ENCODE results near the gene CHD1L. TPM values are rescaled to one million over a fixed set of nuclear protein-coding genes. Genes with fewer than 3 reads are reported as not detected.
A peak's percentile ranks its signal among the peaks of the same experiment; 100 is the strongest.
"Not testable (repeated sequence)": the region's sequence is repeated elsewhere in the genome, so short reads cannot be mapped to it uniquely, and the experiment has no call there.

CHD1L gene
- total RNA-seq, 1 donor from 2014 or later = 49.5 TPM

DNA sequence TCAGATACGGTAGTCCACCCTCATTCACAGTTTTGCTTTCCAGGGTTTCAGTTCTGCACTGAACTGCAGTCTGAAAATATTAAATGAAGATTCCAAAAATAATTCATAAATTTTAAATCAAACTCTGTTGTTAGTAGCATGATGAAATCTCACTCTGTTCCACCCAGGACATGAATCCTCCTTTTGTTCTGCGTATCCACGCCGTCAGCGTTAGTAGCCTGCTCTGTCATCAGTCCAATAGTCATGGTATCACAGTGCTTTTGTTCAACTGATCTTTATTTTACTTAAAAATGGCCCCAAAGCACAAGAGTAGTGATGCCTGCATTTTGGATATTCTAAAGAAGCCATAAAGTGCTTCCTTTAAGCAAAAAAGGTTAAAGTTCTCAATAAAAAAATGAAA lies 23.9 kb downstream of the CHD1L start:
- DNase-seq (ENCODE audit: low read depth, low spot score) = no peak

DNA sequence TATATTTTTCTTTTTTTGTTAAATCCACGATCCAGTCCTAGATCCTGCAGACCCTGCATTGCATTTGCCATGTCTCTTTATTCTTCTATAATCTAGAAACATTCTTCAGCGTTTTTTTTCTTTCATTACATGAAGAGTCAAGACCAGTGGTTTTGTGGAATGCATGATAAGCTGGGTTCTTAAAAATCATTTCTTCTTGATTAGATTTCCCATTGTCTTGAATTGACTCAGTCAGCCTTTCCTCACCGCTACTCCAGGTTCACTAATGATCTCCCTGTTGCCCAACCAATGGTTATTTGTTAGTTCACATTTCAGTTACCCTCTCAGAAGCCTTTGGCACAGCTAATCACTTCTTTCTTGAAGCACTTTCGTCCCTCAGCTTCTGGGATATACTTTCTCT lies 25.2 kb downstream of the CHD1L start:
- DNase-seq (ENCODE audit: low read depth, low spot score) = no peak

DNA sequence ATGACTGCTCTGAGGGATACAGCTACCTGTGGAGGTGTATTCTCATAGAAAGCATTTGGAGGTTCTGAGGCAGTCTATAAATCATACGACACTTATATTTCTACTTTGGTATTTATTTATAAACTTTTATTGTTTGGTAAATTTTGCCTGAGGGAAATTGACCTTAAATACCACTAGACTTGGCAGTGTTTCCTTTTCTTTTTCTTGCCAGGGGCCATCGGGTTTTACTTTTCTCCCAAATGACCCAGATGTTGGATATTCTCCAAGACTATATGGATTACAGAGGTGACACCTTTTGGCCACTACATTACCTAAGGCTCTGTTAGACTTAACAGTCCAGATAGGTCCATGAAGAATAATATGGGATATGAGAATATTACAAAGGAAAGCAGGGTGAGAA lies 28.2 kb downstream of the CHD1L start:
- DNase-seq (ENCODE audit: low read depth, low spot score) = no peak

DNA sequence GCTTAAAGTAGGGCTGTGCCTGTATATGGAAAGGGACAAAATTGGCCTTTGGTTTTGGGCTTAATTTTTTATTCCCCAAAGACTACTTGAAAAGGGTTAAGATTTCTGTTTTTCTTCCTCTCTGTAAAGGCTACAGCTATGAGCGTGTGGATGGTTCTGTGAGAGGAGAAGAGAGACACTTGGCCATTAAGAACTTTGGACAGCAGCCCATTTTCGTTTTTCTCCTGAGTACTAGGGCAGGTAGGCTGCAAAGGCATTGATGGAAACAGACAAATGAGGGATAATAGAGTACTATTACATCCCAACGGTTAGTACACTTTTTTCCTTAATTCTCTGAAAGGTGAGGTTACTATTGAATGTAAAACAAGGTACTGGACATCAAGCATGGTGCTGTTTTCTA lies 29.6 kb downstream of the CHD1L start:
- no peak for DNase-seq (ENCODE audit: low read depth, low spot score)

DNA sequence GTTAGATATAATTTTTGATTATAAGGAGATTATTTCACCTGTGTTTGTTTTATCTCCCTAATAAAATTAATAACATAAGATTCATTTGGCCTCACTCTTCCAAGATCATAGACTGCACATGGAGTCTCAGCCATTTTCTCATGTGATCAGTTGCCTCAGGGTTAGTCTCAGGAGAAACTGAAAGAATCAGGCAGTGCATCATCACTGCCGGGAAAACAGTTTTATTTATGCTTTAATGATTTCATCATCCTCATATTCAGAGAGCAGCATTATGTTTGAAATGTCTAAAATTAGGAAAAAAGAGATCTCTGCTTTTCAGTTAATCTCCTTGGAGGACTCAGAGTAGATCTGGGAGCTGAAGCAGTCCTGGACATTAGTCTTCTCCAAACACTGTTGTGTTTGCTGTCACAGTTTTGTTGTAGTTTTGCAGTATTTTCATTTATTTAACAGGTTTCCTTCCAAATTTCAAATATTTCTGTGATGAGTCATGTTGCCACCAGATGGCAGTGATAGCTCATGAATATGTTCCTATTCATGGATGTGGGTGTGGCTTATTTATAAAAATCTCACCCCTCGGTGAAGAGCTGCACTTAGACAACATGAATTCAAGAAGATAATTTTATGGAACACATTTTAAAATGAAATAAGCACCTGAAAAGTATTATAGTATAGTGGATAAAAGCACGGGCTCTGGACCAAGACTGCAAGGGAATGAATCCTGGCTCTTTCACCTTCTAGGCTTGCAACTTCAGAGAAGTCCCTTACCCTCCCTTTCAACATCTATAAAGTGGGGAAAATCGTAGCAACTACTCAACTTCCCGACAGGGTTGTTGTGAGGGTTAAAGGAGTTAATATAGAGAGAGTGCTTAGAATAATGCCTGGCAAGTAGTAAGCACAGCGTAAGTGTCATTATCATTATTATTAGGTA lies 31.2 kb downstream of the CHD1L start:
- DNase-seq (ENCODE audit: low read depth, low spot score) = peak; percentile 44

DNA sequence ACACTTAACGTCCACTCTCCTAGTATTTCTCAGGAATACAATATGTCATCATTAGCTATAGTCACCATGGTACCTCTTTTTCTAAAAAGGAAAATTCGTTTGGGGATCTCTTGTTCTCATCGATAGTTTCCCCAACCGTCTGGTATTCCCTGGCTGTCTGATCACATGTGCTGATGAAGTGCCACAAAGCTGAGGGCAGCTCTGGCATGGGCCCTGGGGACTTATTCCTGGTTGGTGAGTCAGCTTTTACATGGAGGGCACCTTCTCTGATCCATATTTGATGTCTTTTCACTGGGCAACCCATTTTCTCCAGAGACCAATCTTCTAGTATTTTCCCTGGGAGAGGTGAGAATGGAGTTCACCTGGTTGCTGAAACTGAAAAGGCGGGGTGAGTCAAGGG lies 39.5 kb downstream of the CHD1L start:
- no peak for DNase-seq (ENCODE audit: low read depth, low spot score)

DNA sequence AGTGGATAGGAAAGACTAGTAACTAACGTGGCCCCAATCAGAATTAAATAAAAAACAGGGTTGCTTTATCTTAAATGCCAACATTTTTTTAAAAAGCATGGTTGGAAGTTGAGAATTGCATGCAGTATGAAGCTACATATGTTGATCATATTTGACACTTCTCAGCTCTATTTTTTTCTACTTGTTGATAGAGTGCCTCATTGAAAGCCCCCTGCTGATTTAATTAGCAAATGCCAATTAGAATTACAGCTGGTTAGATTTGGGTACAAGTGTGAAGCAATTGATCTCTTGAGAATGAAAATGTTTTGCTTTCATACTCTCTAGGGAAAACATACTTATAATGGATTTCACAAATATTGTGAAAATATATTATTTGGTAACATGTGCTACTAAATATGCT lies 40.5 kb downstream of the CHD1L start:
- no peak for DNase-seq (ENCODE audit: low read depth, low spot score)

DNA sequence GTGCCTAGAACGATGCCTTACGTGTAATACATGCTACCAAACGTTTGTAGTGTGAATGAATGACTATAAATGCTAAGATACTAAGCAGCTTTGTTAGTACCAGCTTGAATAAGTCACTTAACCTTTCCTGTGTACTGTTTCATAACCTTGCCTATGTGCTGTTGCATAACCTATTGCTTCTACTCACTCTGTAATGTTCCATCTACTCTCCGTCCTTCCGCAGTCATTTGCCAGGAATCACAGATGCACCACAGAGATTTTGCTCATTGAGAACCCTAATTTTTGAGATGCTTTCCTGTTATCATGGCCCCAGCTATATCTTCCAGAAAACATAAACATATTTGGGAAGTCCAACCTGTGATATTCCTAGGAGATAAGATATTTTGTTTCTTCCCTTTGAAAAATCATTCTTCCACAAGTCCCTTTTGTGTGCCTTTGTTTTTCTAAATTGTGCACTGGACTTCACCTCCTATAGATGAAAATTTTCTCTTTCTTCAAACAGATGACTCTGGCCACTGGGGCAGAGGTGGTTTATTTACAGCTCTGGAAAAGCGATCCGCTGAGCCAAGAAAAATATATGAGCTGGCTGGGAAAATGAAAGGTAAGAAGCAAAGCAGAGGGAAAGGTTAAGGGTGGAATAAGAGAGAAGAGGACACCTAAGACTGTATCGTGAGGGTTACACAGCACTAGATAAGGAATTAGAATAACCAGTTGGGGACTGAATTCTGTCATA lies 44.8 kb downstream of the CHD1L start:
- no peak for DNase-seq (ENCODE audit: low read depth, low spot score)

DNA sequence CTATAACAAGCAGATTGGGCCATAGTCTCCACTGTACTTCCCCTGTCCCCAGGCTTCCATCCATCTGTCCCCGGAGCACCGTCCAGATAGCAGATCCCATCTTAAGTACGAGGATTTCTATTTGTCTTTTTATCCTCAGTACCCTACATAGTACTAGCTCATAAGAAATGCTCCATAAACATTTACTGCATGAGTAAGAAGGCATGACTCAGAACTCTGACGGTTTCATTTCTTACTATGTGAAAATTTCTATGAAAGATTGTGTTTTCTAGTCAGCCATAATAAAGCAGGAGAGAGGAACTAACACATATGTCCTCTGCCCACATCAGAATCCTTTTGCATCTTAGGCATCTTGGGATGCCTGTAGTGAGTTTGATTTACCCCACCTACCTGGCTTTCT lies 49.5 kb downstream of the CHD1L start:
- DNase-seq (ENCODE audit: low read depth, low spot score) = no peak

DNA sequence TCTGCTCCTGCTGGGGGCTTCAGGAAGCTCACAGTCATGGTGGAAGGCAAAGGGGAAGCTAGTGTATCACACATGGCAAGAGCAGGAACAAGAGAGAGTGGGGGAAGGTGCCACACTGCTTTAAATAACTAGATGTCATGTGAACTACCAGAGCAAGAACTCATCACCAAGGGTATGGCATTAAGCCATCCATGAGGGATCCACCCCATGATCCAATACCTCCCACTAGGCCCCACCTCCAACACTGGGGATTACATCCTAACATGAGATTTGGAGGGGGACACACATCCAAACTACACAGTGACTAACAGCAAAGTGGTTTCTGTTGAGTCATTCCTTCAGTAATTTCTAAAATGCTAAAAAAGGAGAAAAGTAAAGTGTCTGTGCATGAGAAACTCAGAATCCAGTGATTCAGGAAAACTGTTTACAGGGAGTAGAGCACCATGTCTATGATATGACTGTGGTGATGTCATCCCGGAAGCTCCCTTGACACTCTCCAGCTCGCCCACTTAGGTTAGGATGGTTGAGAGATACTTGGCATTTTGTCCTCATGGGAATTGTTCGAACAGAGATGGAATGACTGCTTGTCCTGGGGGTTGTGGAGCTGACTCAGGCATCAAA lies 50.3 kb downstream of the CHD1L start:
- DNase-seq (ENCODE audit: low read depth, low spot score) = no peak

DNA sequence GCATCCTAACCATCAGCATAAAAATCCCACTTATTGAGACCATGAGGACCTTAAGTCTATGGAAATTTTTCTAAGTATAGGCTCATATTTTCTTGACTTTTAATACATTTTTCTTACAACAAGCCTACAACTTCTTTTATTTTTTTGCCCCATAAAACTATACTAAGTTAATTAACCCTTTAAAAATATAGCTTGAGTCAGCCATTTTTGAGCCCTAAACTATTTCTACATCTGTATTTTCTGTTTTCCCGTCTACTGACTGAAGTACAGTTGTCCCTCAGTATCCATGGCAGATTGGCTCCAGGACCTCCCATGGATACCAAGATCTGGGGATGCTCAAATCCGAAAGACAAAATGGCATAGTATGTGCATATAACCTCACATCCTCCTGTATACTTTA lies 55.0 kb downstream of the CHD1L start:
- no peak for DNase-seq (ENCODE audit: low read depth, low spot score)

DNA sequence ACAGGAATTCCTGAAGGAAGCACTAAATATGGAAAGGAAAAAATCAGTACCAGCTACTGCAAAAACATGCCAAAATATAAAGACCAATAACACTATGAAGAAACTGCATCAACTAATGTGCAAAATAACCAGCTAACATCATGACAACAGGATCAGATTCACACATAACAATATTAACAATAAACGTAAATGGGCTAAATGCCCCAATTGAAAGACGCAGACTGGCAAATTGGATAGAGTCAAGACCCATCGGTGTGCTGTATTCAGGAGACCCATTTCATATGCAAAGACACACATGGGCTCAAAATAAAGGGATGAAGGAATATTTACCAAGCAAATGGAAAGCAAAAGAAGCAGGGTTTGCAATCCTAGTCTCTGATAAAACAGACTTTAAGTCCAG lies 63.3 kb downstream of the CHD1L start:
- not testable (repeated sequence) for DNase-seq (ENCODE audit: low read depth, low spot score)

DNA sequence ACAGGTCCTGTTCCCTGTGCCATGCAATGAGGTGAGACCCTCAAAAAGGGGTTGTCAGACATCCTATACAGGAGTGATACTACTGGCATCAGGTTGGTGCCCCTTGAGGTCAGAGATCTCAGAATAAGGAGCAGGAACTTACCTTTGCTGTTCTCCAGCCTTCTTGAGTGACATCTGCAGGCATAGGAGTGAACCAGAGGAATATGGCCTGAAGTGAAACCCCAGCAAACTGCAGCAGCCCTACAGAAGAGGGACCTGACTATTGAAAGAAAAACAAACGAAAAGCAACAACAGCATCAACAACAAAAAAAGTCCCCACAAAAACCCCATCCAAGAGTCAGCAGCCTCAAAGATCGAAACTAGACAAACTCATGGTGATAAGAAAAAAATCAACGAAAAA lies 74.5 kb downstream of the CHD1L start:
- no peak for DNase-seq (ENCODE audit: low read depth, low spot score)

DNA sequence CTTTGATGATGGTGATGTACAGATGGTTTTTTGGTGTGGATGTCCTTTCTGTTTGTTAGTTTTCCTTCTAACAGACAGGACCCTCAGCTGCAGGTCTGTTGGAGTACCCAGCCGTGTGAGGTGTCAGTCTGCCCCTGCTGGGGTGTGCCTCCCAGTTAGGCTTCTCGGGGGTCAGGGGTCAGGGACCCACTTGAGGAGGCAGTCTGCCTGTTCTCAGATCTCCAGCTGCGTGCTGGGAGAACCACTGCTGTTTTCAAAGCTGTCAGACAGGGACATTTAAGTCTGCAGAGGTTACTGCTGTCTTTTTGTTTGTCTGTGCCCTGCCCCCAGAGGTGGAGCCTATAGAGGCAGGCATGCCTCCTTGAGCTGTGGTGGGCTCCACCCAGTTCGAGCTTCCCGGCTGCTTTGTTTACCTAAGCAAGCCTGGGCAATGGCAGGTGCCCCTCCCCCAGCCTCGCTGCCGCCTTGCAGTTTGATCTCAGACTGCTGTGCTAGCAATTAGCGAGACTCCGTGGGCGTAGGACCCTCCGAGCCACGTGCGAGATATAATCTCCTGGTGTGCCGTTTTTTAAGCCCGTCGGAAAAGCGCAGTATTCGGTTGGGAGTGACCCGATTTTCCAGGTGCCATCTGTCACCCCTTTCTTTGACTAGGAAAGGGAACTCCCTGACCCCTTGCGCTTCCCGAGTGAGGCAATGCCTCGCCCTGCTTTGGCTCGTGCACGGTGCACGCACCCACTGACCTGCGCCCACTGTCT lies 84.6 kb downstream of the CHD1L start:
- DNase-seq (ENCODE audit: low read depth, low spot score) = not testable (repeated sequence)

DNA sequence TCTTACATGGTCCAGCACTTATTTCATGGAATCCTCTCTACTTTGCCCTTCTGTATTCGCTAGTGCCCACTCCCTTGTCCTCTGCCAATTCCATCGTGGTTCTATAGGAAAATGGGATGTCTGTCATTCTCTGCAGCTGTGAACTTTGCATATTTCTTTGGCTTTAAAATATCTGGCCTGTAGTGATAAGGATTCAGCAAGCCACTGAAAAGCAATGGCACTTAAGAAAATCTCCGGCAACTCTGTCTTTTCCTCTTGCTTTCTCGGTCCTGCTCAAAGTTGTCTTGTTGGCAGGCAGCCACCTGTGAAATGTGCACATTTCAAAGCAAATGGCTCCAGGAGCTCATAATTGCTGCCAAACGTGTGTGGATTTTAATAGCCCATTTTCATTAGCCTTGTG lies 91.8 kb downstream of the CHD1L start:
- no peak for DNase-seq (ENCODE audit: low read depth, low spot score)

DNA sequence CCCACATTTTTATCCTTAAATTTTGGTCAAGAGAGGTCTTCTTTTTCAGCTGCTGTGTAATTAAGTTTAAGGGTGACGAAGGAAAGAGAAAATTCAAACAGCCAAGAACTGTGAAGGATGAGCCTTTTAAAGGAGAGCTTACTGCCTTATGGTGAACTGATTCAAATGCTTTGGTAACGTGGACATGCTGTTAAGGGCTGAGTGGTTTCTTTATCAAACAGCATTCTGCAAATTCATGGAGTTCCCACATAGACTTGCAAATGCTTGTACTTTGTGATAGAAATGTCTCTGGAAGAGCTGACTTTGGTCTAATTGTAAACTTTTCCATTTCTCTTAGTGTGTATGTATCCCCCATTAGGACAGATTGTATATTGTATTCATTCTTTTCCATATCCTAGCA lies 93.8 kb downstream of the CHD1L start:
- no peak for DNase-seq (ENCODE audit: low read depth, low spot score)

DNA sequence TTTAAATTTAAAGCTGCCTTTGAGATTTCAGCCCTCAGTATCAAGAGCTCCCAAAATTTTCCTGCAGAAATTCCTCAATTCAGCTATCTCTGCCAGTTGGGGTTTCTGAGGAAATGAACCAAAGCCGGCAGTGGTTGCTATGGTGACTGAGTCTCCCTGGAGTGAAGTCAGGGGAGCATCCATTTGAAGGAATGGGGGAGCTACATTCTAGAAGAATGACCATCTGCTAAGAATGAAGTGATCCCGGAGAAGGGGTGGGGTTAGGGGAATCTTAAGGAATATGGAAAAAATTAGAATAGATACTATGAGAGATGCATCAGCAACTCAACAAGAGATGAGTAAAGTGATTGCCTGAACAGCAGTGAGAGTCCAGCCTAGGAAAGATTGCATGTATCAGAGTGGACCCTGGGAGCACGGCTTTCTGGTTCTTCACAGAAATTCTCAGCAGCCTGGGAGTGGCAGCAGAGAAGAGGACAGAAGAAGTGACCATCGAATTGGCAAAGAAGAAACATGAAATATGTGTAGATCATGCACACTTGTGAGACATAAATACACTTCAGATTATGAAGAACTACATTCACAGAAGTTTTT lies 94.7 kb downstream of the CHD1L start:
- no peak for DNase-seq (ENCODE audit: low read depth, low spot score)

DNA sequence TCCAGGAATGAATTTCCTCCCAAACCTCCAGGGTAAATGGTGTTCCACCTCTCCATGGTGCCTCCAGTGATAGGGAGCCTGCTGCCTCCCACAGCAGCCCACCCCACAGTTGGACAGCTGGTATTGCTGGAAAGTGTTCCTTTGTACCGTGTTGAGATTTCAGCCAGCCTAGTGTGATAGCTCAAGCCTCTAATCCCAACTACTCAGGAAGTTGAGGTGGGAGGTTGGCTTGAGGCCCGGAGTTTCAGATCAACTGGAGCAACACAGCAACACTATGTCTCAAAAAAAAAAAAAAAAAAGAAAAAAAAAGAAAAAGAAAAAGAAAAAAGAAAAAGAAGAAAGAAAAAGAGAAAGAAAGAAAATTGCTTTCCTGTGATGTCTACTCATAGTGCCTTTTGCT lies 96.1 kb downstream of the CHD1L start:
- no peak for DNase-seq (ENCODE audit: low read depth, low spot score)

DNA sequence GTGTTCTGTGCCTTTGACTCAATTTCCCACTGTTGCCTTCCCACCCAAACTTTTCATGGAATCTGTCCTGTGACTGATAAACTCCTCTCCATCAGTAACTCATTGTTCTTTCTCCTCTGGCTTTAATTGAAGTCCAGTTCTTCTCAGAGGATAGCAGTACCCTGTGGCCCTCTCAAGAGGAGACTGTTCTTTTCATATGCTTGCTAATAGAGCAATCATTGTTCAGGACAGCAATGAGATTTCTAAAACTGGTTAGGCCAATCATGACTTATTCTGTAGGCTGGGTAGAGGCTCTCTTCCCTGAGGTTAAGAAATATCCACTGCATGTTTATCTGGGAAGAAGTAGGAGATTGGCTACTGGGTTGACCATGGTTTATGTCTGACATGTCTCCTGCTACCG lies 98.8 kb downstream of the CHD1L start:
- no peak for DNase-seq (ENCODE audit: low read depth, low spot score)

Measured in pulmonary artery endothelial cell (primary cell).